NCI-H774 (cell line): ENCODE data around the gene NOX3.
"Not testable (repeated sequence)": the region's sequence is repeated elsewhere in the genome, so short reads cannot be mapped to it uniquely, and the experiment has no call there.

Experiments used
- DNase-seq: peaks from one replicate; lab custom pipeline; 2025; lab: John Stamatoyannopoulos, UW

NOX3 gene, protein sequence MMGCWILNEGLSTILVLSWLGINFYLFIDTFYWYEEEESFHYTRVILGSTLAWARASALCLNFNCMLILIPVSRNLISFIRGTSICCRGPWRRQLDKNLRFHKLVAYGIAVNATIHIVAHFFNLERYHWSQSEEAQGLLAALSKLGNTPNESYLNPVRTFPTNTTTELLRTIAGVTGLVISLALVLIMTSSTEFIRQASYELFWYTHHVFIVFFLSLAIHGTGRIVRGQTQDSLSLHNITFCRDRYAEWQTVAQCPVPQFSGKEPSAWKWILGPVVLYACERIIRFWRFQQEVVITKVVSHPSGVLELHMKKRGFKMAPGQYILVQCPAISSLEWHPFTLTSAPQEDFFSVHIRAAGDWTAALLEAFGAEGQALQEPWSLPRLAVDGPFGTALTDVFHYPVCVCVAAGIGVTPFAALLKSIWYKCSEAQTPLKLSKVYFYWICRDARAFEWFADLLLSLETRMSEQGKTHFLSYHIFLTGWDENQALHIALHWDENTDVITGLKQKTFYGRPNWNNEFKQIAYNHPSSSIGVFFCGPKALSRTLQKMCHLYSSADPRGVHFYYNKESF

GRCh38 chr6:155455766-155456165, at the start of gene NOX3:
Gene NOX3 (minus strand): TSS chr6:155455839. CDS start chr6:155455800, 39 bp downstream.
- no peak for DNase-seq

- no peak for DNase-seq
These were observed 49.4 kb upstream of the NOX3 start for GRCh38 chr6:155504848-155505607.

GRCh38 chr6:155502393-155502792, 46.8 kb upstream of the NOX3 start:
- DNase-seq = no peak

DNA sequence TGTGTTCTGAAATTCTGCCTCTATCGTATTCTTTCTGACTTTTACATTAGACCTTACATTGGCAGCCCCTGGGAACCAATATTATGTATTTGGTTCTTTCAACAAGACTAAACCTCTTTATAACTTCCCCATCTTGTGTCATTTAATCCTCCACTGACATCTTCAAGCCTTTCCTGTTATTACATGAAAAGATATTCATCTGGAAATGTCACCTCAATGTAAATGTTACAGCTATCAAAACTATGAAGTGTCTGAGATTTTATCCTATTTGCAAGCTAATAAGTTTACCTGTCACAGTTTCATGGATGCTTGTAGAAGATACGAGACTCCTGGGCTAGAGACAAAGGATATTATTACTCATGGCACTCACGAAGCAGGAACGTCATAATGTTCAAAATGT, 43.9 kb upstream of the NOX3 start:
- no peak for DNase-seq

DNA sequence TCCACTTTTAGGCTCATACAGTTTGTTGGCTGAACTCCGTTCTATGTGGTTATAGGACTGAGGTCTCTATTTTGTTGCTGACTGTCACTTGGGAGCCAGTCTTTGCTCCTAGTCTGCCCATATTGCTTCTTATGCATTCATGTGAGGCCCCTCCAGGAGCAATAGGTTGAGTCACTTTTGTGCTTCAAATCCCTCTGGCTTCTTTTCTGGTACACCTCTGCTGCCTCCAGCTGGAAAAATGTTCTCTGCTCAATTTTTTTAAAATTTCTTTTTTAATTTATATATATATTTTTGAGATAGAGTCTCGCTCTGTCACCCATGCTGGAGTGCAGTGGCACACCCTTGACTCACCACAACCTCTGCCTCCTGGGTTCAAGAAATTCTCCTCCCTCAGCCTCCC, 42.7 kb upstream of the NOX3 start:
- no peak for DNase-seq

DNA sequence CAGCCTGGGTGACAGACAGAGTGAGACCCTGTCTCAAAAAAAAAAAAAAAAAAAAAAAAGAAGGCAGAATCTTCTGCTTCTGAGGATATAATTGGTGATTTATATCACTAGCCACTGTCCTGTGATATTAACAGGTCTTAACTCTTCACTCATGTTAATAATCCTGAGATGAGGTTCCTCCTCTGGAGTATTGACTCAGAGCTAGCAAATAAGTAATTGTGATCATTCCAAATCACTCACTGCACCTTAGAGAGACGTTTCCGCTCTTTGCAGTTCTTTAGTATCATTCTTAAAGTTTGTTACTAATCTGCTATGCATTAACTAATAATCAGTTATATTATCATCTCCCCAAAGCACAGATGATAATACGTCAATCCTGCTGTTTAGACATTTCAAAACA, 41.6 kb upstream of the NOX3 start:
- no peak for DNase-seq

GRCh38 chr6:155495011-155495768, 39.6 kb upstream of the NOX3 start:
- no peak for DNase-seq

- DNase-seq = no peak
These were observed 38.1 kb upstream of the NOX3 start for GRCh38 chr6:155493694-155494143.

DNA sequence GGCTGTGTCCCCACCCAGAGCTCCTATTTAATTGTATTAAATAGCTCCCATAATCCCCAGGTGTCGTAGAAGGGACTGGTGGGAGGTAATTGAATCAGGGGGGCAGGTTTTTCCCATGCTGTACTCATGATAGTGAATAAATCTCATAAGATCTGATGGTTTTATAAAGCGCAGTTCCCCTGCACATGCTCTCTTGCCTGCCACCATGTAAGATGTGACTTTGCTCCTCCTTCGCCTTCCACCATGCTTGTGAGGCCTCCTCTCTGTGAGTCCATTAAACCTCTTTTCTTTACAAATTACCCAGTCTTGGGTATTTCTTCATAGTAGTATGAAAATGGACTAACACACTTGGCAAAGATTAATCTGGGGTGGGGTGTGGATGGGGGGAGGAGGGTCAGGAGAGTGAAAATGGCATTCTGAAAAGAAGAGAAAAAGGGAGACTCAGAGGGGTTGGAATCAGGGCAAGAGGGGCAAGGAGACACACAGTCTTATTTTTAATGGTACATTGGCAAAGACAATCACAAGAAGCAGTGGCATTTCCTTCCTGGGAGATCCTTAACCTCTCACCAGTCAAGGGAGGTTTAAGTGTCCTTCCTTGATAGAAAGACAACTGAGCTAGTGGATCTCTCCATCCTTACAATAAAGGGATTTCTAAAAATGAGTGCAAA, 37.5 kb upstream of the NOX3 start:
- DNase-seq = no peak

DNA sequence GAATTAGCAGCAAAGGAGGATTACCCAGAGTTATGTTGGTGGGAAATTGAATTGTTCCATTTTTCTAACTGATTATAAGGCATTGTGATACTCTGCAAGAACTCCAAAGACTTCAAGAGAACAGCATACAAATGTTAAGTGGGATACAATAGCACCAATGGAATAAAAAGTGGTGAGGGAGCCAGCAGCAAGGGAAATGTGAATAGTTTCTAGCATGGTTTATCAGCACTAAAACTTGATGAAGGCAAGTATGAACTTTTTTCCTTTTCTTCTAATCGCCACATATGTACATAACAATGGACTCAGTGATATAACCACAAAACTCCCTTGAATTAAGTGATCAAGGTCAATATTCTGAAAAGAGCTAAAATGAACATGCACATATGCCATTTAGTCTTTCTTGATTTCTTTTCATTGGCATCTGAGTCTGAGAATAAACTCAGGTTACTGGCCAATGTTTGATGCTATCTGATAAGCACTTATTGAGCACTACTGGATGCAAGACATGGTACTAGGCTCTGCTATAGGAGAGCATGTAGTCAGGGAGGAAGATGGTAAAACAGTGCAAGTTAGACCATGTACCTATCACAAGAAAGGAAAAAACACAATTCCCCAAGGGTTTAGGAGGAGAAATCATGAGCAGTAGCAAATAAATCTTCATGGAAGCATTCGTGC, 36.6 kb upstream of the NOX3 start:
- DNase-seq = no peak

DNA sequence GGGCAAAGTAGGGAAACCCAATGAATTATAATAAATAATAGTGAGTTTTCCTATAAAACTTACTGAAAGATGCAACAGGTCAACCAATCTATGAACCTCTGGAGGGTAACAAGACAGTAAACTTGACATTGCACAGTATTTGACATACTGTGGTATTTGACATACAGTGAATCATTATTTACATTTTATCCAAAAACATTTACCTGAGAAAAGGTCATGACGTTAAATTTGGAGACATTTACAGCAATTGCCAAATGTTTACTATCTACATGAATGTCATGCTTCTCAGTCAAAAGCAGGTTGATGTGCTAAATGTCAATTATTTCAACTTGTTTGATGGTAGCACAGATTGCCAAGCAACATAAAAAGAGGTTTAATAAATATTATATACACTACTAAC, 35.8 kb upstream of the NOX3 start:
- DNase-seq = no peak

DNA sequence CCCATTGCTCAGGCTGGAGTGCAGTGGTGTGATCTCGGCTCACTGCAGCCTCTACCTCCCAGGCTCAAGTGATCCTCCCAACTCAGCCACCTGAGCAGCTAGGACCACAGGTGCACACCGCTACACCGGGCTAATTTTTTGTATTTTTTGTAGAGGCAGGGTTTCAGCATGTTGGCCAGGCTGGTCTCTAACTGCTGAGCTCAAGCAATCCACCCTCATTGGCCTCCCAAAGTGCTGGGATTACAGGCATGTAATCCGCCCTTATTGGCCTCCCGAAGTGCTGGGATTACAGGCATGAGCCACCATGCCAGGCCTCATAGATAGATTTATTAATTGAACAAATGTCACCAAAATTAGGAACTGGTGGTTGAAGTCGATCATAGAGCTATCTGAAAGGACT, 32.6 kb upstream of the NOX3 start:
- DNase-seq = not testable (repeated sequence)

- DNase-seq = no peak
These were observed 31.9 kb upstream of the NOX3 start for GRCh38 chr6:155487371-155488130.

DNA sequence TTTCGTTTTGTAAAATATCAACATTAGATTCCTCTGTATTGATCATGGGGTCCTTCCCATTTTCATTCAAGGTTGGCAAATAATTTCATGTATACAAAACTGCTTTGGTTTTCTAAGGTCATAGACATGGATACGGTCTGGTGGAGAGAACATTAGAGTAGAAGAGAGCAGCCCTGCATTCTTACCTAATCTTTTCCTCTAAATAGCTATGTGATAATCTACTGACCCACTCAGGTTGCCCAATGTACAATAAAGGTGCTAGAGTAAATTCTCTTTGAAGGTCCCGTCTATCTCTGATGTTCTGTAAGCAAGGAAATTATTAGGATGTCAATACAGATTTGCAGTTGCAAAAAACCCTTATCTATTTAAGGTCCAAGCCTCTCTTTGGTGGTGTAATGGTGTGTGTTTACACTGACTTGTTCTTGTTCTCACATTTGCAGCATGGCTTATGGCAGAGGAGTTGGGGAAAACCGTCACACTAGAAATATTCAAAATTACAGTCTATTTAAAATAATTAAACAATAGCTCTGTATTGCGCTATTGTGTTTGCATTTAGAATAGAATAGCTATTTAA, 31.2 kb upstream of the NOX3 start:
- no peak for DNase-seq

DNA sequence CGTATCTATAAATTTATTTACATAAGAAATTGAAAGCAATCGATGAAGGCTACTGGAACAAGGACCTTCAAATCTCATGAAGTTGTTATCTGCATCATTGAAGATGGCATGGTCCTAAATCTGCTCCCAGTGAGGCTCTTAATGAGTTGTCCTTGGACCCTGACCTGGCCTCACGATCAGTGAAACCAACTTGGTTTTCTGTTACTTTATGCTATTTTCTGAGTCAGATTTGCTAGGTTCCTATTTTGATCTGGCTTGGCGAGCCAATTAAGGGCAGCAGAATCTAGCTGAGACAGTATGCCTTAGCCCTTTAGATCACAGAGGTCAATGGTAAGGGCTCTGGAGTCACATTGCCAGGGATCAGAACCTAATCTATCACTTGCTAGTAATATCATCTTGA, 30.1 kb upstream of the NOX3 start:
- DNase-seq = no peak

- DNase-seq = no peak
These were observed 28.2 kb upstream of the NOX3 start for GRCh38 chr6:155483858-155484257.

- no peak for DNase-seq
These were observed 25.6 kb upstream of the NOX3 start for GRCh38 chr6:155481215-155481614.

GRCh38 chr6:155473741-155474140, 18.1 kb upstream of the NOX3 start:
- DNase-seq = no peak

- no peak for DNase-seq
These were observed 17.2 kb upstream of the NOX3 start for GRCh38 chr6:155472886-155473285.
